ENCODE results near the gene TOR4A. TPM values are rescaled to one million over a fixed set of nuclear protein-coding genes. Genes with fewer than 3 reads are reported as not detected.
"Not testable (repeated sequence)": the region's sequence is repeated elsewhere in the genome, so short reads cannot be mapped to it uniquely, and the experiment has no call there.

The TOR4A gene
- total RNA-seq, 2 experiments from 2014 or later, result 3.6 to 3.9 TPM

- no peak for DNase-seq
- H3K36me3 Mint-ChIP-seq, result peaks cover 8% of the 10 kb centered on the region
- H3K4me3 Mint-ChIP-seq, result peak overlapping the region; percentile 87
- no peaks in the 10 kb centered on the region for H3K27me3 Mint-ChIP-seq
- H3K27ac Mint-ChIP-seq, result no peak overlapping the region
- no peaks in the 10 kb centered on the region for H3K9me3 Mint-ChIP-seq
- peaks cover 7% of the 10 kb centered on the region for H3K4me1 Mint-ChIP-seq
Observed at GRCh38 chr9:137256362-137256761, 21.2 kb upstream of the TOR4A start.

DNA sequence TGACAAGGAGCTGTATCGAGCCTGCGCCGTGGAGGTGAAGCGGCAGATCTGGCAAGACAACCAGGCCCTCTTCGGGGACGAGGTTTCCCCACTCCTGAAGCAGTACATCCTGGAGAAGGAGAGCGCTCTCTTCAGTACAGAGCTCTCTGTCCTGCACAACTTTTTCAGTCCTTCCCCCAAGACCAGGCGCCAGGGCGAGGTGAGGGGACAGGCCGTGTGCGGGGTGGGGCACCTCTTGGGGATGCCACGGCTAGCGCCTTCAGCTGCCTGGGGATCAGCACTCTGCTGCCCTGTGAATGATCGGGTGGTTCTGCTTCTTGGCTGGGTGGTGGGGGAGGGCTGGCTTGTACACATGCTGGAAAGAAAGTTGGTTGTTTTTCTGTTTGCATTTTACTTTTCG is 20.7 kb upstream of the TOR4A start:
- H3K4me1 Mint-ChIP-seq, result peaks cover 7% of the 10 kb centered on the region
- H3K27ac Mint-ChIP-seq, result no peak overlapping the region
- no peak for DNase-seq
- H3K9me3 Mint-ChIP-seq, result no peaks in the 10 kb centered on the region
- peaks cover 12% of the 10 kb centered on the region for H3K36me3 Mint-ChIP-seq
- peak overlapping the region; percentile 87 for H3K4me3 Mint-ChIP-seq
- no peaks in the 10 kb centered on the region for H3K27me3 Mint-ChIP-seq

GRCh38 chr9:137262173-137262908 is 15.2 kb upstream of the TOR4A start:
- not testable (repeated sequence) for DNase-seq, H3K27ac Mint-ChIP-seq, H3K27me3 Mint-ChIP-seq, H3K9me3 Mint-ChIP-seq, H3K4me1 Mint-ChIP-seq, H3K4me3 Mint-ChIP-seq
- peaks cover 18% of the 10 kb centered on the region for H3K36me3 Mint-ChIP-seq

DNA sequence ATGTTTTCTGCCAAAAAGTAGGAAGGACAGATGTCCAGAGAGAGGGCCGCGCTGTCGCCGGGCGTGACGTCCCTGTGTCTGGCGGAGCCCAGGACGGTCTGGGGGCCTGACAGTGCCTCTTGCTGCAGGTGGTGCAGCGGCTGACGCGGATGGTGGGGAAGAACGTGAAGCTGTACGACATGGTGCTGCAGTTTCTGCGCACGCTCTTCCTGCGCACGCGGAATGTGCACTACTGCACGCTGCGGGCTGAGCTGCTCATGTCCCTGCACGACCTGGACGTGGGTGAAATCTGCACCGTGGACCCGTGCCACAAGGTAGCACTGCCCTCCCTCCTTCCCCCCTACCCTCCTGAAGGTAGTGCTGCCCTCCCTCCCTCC is 14.6 kb upstream of the TOR4A start:
- H3K27ac Mint-ChIP-seq, result no peak overlapping the region
- no peaks in the 10 kb centered on the region for H3K9me3 Mint-ChIP-seq

DNA sequence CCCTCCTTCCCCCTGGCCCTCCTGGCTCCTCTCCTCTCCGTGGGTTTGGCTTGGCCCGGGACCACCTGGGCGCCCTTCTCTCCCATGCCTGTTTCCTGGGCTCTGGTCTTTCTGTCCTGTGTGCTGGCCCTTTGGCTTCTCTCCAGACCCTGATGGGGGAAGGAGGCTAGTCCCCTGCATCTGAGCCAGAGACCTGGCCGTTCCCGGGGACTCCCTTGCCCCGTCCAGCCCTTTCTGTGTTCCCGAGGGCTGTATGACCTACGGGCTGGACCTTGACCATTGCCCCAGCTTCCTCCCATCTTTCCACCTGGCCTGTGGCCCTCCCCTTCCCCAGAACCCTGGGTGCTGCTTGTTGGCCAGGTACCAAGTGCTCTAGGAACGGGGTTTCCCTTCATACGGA is 14.0 kb upstream of the TOR4A start:
- H3K36me3 Mint-ChIP-seq, result peaks cover 27% of the 10 kb centered on the region
- no peak overlapping the region for H3K4me3 Mint-ChIP-seq

More for the DNA sequence above, 14.6 kb upstream of the TOR4A start:
- no peak for DNase-seq
- Mint-ChIP-seq H3K27me3 (no peaks in the 10 kb centered on the region), H3K4me1 (no peaks in the 10 kb centered on the region), H3K36me3 (peaks cover 24% of the 10 kb centered on the region), H3K4me3 (no peak overlapping the region)

GRCh38 chr9:137264067-137264466 is 13.5 kb upstream of the TOR4A start:
- no peaks in the 10 kb centered on the region for H3K9me3 Mint-ChIP-seq
- no peaks in the 10 kb centered on the region for H3K4me1 Mint-ChIP-seq

More for the DNA sequence above, 14.0 kb upstream of the TOR4A start:
- Mint-ChIP-seq H3K27me3 (no peaks in the 10 kb centered on the region), H3K4me1 (no peaks in the 10 kb centered on the region), H3K27ac (no peak overlapping the region), H3K9me3 (no peaks in the 10 kb centered on the region)
- DNase-seq, result no peak

DNA sequence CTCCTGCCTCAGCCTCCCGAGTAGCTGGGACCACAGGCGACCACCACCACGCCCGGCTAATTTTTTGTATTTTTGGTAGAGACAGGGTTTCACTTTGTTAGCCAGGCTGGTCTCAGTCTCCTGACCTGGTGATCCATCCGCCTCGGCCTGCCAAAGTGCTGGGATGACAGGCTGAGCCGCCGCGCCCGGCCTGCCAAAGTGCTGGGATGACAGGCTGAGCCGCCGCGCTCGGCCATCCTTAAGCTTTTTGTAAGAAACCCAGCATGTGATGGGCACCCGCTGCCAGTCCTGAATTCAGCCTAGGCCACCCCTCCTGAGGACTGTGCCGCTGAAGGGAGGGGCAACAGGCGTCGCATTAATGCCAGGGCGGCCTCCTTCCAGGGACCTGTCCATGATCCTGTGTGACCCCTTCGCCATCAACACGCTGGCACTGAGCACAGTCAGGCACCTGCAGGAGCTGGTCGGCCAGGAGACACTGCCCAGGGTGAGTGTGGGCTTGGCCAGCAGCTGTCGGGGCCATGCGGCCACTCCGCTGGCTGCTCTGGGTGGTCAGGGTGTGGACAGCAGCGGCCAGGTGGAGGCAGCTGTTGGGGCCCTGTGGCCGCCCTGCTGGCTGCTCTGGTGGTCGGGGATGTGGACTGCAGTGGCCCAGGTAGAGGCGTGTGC is 11.9 kb upstream of the TOR4A start:
- Mint-ChIP-seq H3K36me3 (peaks cover 32% of the 10 kb centered on the region), H3K4me1 (no peaks in the 10 kb centered on the region), H3K9me3 (no peaks in the 10 kb centered on the region), H3K4me3 (no peak overlapping the region), H3K27me3 (no peaks in the 10 kb centered on the region), H3K27ac (no peak overlapping the region)
- DNase-seq, result no peak

More at GRCh38 chr9:137264067-137264466, 13.5 kb upstream of the TOR4A start:
- Mint-ChIP-seq H3K4me3 (no peak overlapping the region), H3K27ac (no peak overlapping the region), H3K27me3 (no peaks in the 10 kb centered on the region), H3K36me3 (peaks cover 27% of the 10 kb centered on the region)
- DNase-seq, result no peak

GRCh38 chr9:137266162-137266527 is 11.4 kb upstream of the TOR4A start:
- no peak for DNase-seq
- no peaks in the 10 kb centered on the region for H3K9me3 Mint-ChIP-seq
- H3K27ac Mint-ChIP-seq, result no peak overlapping the region
- no peak overlapping the region for H3K4me3 Mint-ChIP-seq
- peaks cover 32% of the 10 kb centered on the region for H3K36me3 Mint-ChIP-seq
- peaks cover under 1% of the 10 kb centered on the region for H3K4me1 Mint-ChIP-seq
- no peaks in the 10 kb centered on the region for H3K27me3 Mint-ChIP-seq

DNA sequence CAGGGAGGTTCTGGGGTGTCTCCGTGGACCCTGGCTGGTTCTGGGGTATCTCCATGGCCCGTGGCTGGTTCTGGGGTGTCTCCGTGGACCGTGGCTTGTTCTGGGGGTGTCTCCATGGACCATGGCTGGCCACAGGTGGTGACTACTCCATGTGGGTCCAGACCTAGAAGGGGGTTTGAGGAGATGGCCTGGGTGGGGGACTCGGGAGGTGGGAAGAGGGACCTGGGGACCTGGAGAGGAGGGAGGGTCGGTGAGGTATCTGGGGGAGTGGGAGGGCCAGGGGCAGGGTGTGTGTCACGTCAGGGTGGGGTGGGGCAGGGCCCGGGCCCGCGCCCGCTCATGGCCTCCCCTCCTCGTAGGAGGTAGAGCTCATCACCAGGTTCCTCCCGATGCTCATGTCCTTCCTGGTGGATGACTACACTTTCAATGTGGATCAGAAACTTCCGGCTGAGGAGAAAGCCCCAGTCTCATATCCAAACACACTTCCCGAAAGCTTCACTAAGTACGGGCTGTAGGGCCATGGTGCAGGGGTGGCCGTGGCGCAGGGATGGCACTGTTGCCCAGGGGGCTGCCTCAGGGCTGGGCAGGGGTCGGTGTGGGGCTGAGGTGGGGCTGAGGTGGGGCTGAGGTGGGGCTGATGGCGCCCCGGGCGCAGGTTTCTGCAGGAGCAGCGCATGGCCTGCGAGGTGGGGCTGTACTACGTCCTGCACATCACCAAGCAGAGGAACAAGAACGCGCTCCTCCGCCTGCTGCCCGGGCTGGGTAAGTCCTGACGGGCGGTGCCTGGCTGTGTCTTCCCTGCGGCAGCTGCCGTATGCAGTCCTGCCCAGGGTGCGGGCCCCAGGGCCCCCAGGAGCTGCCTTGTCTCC is 10.7 kb upstream of the TOR4A start:
- H3K9me3 Mint-ChIP-seq, result no peaks in the 10 kb centered on the region
- no peaks in the 10 kb centered on the region for H3K27me3 Mint-ChIP-seq
- DNase-seq, result no peak
- no peak overlapping the region for H3K4me3 Mint-ChIP-seq
- no peak overlapping the region for H3K27ac Mint-ChIP-seq
- H3K36me3 Mint-ChIP-seq, result peaks cover 32% of the 10 kb centered on the region
- H3K4me1 Mint-ChIP-seq, result peaks cover 5% of the 10 kb centered on the region

- Mint-ChIP-seq H3K36me3 (peaks cover 31% of the 10 kb centered on the region), H3K27me3 (no peaks in the 10 kb centered on the region), H3K9me3 (no peaks in the 10 kb centered on the region), H3K4me3 (no peak overlapping the region), H3K4me1 (peaks cover 5% of the 10 kb centered on the region), H3K27ac (no peak overlapping the region)
- DNase-seq, result no peak
Observed at GRCh38 chr9:137267933-137268355, 9.6 kb upstream of the TOR4A start.

DNA sequence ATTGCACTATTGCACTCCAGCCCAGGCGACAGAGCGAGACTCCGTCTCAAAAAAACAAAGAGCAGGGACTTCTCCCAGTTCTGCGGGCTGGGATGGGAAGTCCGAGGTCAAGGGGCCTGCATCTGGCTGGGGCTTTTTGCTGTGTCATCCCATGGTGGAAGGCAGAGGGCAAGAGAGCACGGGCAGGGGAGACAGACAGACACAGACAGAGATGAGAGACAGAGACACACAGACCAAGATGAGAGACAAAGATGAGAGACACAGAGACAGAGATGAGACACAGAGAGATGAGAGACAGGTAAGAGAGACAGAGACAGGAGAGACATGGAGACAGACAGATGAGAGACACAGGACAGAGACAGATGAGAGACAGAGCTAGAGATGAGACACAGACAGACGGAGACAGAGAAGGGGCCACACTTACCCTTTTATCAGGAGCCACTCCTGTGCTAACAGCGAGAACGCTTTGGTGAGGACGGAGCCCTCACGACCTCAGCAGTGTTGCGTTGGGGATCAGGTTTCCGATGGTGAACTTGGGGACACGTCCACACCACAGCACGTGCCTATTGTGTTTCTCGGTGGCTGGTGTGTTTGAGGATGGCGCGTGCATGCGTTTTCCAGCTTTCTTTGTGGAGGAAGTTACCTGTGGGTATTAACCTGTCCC is 8.9 kb upstream of the TOR4A start:
- Mint-ChIP-seq H3K27ac (no peak overlapping the region), H3K4me3 (no peak overlapping the region), H3K36me3 (peaks cover 28% of the 10 kb centered on the region), H3K27me3 (no peaks in the 10 kb centered on the region), H3K9me3 (no peaks in the 10 kb centered on the region), H3K4me1 (peaks cover 5% of the 10 kb centered on the region)
- no peak for DNase-seq

DNA sequence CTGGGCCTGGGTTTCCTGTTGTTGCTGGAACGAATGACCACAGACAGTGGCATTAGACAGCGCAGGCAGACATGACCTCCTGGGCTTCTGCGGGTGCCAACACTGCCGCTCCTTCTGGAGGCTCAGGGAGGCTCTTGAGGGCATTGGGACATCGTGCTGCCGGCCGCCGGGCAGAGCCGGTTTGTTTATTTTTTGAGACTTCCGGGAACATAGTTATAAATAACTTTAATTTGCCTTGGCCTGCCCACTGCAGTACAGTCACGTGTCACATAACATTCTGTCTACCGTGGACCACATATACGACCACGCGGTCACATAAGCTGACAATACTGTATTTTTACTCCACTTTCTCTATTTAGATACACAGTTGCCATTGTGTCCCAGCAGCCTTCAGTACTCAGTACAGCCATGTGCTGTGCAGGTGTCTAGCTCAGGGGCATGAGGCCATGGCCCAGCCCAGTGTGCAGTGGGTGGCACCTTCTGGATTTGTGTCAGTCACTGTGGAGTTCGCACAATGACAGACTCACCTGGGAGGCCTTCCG is 8.2 kb upstream of the TOR4A start:
- peaks cover 5% of the 10 kb centered on the region for H3K4me1 Mint-ChIP-seq
- H3K9me3 Mint-ChIP-seq, result no peaks in the 10 kb centered on the region
- H3K4me3 Mint-ChIP-seq, result no peak overlapping the region
- H3K27ac Mint-ChIP-seq, result no peak overlapping the region
- H3K36me3 Mint-ChIP-seq, result peaks cover 26% of the 10 kb centered on the region
- DNase-seq, result no peak
- no peaks in the 10 kb centered on the region for H3K27me3 Mint-ChIP-seq

DNA sequence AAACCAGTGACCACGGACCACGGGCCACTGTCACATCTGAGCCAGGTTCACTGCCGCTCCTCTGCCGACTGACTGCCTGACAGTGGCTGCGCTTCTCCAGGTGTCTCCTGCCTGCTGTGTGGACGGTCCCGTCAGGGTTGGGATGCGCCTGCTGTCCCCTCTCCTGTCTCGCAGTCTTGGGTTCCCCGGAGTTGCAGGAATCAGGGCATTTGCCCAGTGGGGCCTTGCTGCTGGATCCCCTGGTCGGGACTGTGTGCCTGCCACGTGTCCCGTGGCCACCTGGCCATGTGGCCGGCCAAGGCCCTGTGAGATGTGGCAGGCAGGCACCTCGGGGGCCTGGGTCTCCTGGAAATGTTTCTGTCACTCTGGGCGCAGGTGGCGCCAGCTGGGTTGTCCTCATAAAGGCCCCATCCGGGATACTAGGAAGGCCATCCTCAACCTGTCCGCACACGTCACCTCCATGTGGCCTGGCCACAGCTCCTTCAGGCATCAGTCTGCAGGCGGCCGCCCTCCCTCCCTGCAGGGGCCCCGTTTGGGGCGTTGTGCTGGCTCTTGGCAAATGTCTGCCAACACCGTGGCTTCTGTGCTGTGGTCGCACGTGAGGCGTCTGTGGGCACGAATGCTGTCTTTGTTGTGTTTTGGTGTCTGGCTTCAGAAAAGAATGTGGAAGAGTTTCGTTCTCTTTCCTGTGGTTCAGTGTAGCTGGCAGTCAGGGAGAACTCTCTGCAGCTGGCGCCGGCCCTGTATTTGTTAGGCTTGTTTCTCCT is 6.4 kb upstream of the TOR4A start:
- no peaks in the 10 kb centered on the region for H3K9me3 Mint-ChIP-seq
- H3K27me3 Mint-ChIP-seq, result peaks cover 4% of the 10 kb centered on the region
- H3K27ac Mint-ChIP-seq, result peak overlapping the region; percentile 28
- DNase-seq, result peak; percentile 50
- H3K36me3 Mint-ChIP-seq, result peaks cover 26% of the 10 kb centered on the region
- H3K4me1 Mint-ChIP-seq, result peaks cover 8% of the 10 kb centered on the region
- peak overlapping the region; percentile 27 for H3K4me3 Mint-ChIP-seq

- H3K4me3 Mint-ChIP-seq, result no peak overlapping the region
- DNase-seq, result no peak
- peak overlapping the region; percentile 28 for H3K27ac Mint-ChIP-seq
Observed at GRCh38 chr9:137271696-137272076, 5.8 kb upstream of the TOR4A start.

More at GRCh38 chr9:137271696-137272076, 5.8 kb upstream of the TOR4A start:
- H3K4me1 Mint-ChIP-seq, result peaks cover 9% of the 10 kb centered on the region
- peaks cover 26% of the 10 kb centered on the region for H3K36me3 Mint-ChIP-seq
- no peaks in the 10 kb centered on the region for H3K9me3 Mint-ChIP-seq
- peaks cover 7% of the 10 kb centered on the region for H3K27me3 Mint-ChIP-seq

Measured in activated naive CD8-positive, alpha-beta T cell treated with anti-CD3 and anti-CD28 coated beads for 36 hours (primary cell).